Measurements from ENCODE around the gene SP100. TPM values are rescaled to one million over a fixed set of nuclear protein-coding genes. Genes with fewer than 3 reads are reported as not detected.
A peak's percentile ranks its signal among the peaks of the same experiment; 100 is the strongest.
"Not testable (repeated sequence)": the region's sequence is repeated elsewhere in the genome, so short reads cannot be mapped to it uniquely, and the experiment has no call there.

SP100 gene
- 100 to 1,000 TPM; 351 TPM for total RNA-seq

DNA sequence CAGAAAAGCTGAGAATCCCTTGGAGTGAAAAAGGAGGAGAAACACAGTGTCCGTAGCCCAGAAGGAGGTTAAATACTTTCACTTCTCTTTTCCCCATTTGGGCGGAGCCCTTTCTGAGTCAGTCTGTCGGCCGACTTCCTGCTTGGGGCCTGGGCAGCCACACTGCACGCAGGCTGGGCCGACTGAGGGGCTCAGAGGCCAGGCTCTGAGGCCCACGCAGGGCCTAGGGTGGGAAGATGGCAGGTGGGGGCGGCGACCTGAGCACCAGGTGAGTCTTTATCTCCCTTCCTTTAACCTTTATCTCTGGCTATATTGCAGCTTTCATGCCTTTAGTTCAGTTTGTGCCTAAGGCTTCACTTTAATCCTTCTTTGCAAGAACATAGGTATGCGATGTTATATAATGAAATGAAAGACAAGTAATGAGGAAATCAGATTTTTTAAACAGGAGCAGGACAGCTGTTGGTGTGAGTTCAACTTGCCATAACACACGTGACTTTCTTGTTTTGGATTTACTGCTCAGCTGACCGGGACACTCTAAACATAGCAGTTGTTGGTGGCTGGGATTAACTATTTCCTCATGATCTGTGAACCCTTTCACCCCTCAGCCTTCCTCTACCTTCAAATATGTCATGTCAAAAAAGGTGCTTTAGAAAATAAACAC lies at the start of gene SP100:
SP100 (plus strand) TSS at position 141 of the 661 bp plus-strand sequence; CDS start at position 237, 96 bp downstream.
- Mint-ChIP-seq H3K36me3 (ENCODE audit: low read depth) (peaks cover 50% of the 10 kb centered on the region), H3K27me3 (no peaks in the 10 kb centered on the region), H3K4me1 (peaks cover 68% of the 10 kb centered on the region), H3K27ac (peak within 1 kb of the TSS; percentile 100), H3K4me3 (peak within 1 kb of the TSS; percentile 92), H3K9me3 (no peaks in the 10 kb centered on the region)
- ChIA-PET CTCF (interaction anchor here (1.5 kb wide), 1 partner anchor 199 kb away, joined by 3 read pairs; no protein-coding TSS in a partner anchor), POLR2A (interaction anchor here (0.7 to 4.7 kb wide), 27 partner anchors 9 to 298 kb away, joined by 3 to 52 read pairs (median 4); partner anchors contain the start of genes SP110, SP140 and SP140L)
- peak; percentile 85 for DNase-seq

GRCh38 chr2:230382108-230382507 lies 33.9 kb upstream of the SP100 start:
- ChIA-PET POLR2A (no interaction called here), CTCF (no interaction called here)
- no peak for DNase-seq
- H3K27ac Mint-ChIP-seq: peak overlapping the region; percentile 42
- H3K27me3 Mint-ChIP-seq: no peaks in the 10 kb centered on the region
- H3K36me3 Mint-ChIP-seq (ENCODE audit: low read depth): peaks cover 85% of the 10 kb centered on the region
- H3K4me3 Mint-ChIP-seq: no peak overlapping the region
- peaks cover 6% of the 10 kb centered on the region for H3K4me1 Mint-ChIP-seq
- no peaks in the 10 kb centered on the region for H3K9me3 Mint-ChIP-seq

GRCh38 chr2:230383453-230383852 lies 32.5 kb upstream of the SP100 start:
- Mint-ChIP-seq H3K36me3 (ENCODE audit: low read depth) (peaks cover 82% of the 10 kb centered on the region), H3K27ac (no peak overlapping the region), H3K4me1 (peaks cover 2% of the 10 kb centered on the region), H3K9me3 (no peaks in the 10 kb centered on the region), H3K27me3 (no peaks in the 10 kb centered on the region), H3K4me3 (no peak overlapping the region)
- CTCF ChIA-PET: no interaction called here
- DNase-seq: no peak
- POLR2A ChIA-PET: no interaction called here

- H3K36me3 Mint-ChIP-seq (ENCODE audit: low read depth): peaks cover 83% of the 10 kb centered on the region
- no peak overlapping the region for H3K4me3 Mint-ChIP-seq
- H3K9me3 Mint-ChIP-seq: no peaks in the 10 kb centered on the region
- CTCF ChIA-PET: no interaction called here
- POLR2A ChIA-PET: no interaction called here
- no peaks in the 10 kb centered on the region for H3K27me3 Mint-ChIP-seq
- DNase-seq: no peak
- peaks cover 2% of the 10 kb centered on the region for H3K4me1 Mint-ChIP-seq
- H3K27ac Mint-ChIP-seq: no peak overlapping the region
Measured at GRCh38 chr2:230384986-230385385, 31.0 kb upstream of the SP100 start.

DNA sequence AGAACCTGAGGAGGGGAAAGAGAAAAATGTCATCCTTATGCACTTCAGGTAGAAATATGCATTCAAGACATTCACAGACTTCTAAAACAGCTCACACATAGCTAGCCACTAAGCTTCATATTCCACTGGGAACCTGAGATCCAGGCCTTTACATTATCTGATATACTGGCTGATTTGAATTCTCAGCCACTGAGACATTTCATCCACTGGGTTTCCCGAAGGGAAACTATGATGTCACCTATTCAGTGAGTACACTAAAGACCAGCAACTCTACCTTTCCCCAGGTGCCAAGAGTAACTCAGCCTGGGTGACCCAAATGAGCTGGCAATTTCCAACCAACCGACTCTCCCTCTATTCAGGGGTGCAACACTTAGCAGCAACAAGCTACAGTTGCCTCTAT lies 21.7 kb upstream of the SP100 start:
- ChIA-PET POLR2A (no interaction called here), CTCF (no interaction called here)
- H3K36me3 Mint-ChIP-seq (ENCODE audit: low read depth): peaks cover 96% of the 10 kb centered on the region

DNA sequence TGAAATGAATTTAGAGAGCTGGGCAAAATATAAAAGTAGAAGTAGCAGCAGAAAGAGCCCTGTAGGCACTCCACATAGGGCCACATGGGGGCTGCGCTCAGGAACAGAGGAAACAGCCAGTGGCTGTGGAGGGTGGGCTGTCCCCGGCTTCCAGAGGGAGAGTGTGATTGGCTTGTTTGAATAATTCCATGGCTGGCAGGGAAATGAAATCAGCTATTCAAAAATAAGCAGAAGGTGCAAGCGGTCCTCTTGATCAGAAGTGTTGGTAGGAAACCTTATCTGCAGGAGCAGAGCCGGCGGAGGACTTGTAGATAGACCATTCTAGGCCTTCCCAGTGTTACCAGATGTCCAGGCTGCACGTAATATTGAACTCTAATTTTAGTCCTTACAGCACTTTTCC lies 17.3 kb upstream of the SP100 start:
- H3K4me1 Mint-ChIP-seq, POLR2A ChIA-PET, H3K9me3 Mint-ChIP-seq, DNase-seq, H3K27me3 Mint-ChIP-seq, H3K27ac Mint-ChIP-seq, H3K4me3 Mint-ChIP-seq, CTCF ChIA-PET: not testable (repeated sequence)
- peaks cover 86% of the 10 kb centered on the region for H3K36me3 Mint-ChIP-seq (ENCODE audit: low read depth)

More for the DNA sequence above, 21.7 kb upstream of the SP100 start:
- no peak for DNase-seq
- Mint-ChIP-seq H3K27me3 (no peaks in the 10 kb centered on the region), H3K4me3 (no peak overlapping the region), H3K9me3 (peaks cover 3% of the 10 kb centered on the region), H3K4me1 (no peaks in the 10 kb centered on the region), H3K27ac (no peak overlapping the region)

- Mint-ChIP-seq H3K27me3 (no peaks in the 10 kb centered on the region), H3K4me1 (no peaks in the 10 kb centered on the region), H3K9me3 (no peaks in the 10 kb centered on the region), H3K27ac (no peak overlapping the region), H3K4me3 (no peak overlapping the region), H3K36me3 (ENCODE audit: low read depth) (peaks cover 86% of the 10 kb centered on the region)
- CTCF ChIA-PET: no interaction called here
- no peak for DNase-seq
- POLR2A ChIA-PET: no interaction called here
Measured at GRCh38 chr2:230400041-230400440, 16.0 kb upstream of the SP100 start.

GRCh38 chr2:230400454-230400853 lies 15.5 kb upstream of the SP100 start:
- H3K4me3 Mint-ChIP-seq: no peak overlapping the region
- no peak overlapping the region for H3K27ac Mint-ChIP-seq
- no peaks in the 10 kb centered on the region for H3K27me3 Mint-ChIP-seq
- no peaks in the 10 kb centered on the region for H3K9me3 Mint-ChIP-seq
- no peaks in the 10 kb centered on the region for H3K4me1 Mint-ChIP-seq
- CTCF ChIA-PET: no interaction called here
- H3K36me3 Mint-ChIP-seq (ENCODE audit: low read depth): peaks cover 86% of the 10 kb centered on the region
- DNase-seq: no peak
- POLR2A ChIA-PET: no interaction called here

DNA sequence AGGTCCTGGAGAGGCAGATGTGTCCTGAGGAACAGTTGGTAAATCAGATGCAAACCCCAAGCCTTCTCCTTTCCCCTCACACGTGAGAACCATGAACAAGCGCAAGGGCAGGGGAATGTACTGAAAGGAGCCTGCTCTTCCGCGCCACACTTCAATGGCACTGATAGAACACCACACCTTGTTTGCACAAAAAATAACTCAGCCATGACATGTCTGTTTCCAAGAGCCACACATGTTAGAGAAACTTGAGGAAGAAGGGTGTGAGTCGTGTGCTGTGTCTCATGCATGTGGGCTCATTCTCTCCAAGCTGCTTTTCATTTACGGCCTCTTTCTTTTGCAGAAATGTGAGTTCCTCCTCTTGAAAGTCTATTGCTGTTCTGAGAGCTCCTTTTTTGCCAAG lies 15.0 kb upstream of the SP100 start:
- H3K36me3 Mint-ChIP-seq (ENCODE audit: low read depth): peaks cover 86% of the 10 kb centered on the region
- H3K4me1 Mint-ChIP-seq, H3K9me3 Mint-ChIP-seq, CTCF ChIA-PET, H3K27me3 Mint-ChIP-seq, H3K4me3 Mint-ChIP-seq, H3K27ac Mint-ChIP-seq, POLR2A ChIA-PET, DNase-seq: not testable (repeated sequence)

DNA sequence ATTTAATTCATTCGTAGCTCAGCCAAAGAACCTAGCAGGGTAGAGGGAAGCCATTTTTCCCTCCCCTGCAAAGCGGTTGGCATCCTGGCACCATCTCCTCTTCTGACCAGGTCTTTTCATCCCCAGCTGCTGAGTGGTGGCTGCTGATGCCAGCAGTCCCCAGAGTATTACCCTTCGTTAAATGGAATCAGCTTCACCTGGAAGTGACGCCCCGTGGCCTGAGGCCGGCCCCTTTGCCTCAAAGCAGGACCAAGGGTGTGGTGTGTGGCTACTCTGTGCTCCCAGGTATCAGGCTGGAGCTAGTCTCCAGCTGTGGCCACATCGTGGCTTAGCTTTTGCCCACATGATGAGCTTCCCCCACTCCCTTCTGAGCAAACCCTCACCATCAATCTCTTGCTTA lies 12.3 kb upstream of the SP100 start:
- peaks cover 12% of the 10 kb centered on the region for H3K4me1 Mint-ChIP-seq
- no peak overlapping the region for H3K27ac Mint-ChIP-seq
- ChIA-PET CTCF (no interaction called here), POLR2A (interaction anchor here (1.1 kb wide), 1 partner anchor 12 kb away, joined by 4 read pairs; the partner anchor contains the start of gene SP100)
- H3K36me3 Mint-ChIP-seq (ENCODE audit: low read depth): peaks cover 77% of the 10 kb centered on the region
- no peak for DNase-seq
- H3K27me3 Mint-ChIP-seq: no peaks in the 10 kb centered on the region
- no peak overlapping the region for H3K4me3 Mint-ChIP-seq
- H3K9me3 Mint-ChIP-seq: no peaks in the 10 kb centered on the region

DNA sequence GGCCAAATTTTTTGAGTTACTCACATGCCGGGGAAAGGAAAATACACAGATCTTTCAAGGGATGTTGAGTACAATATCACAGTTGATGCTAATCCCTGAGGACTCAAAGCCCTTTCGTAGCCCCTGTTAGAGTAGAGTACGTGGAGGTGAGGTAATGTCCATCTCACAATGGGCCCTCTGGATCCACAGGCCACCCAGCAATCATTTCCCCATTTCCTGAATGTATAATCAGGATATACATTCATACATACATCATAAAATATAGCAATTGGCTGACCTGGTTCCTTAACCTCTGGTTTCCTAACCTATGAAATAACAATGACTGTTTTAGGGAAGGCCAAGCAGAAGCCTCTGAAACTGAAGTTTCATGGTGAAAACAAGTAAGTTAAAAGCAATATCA lies 10.2 kb upstream of the SP100 start:
- POLR2A ChIA-PET: no interaction called here
- peaks cover 60% of the 10 kb centered on the region for H3K36me3 Mint-ChIP-seq (ENCODE audit: low read depth)
- H3K9me3 Mint-ChIP-seq: no peaks in the 10 kb centered on the region

GRCh38 chr2:230408244-230408842 lies 7.7 kb upstream of the SP100 start:
- Mint-ChIP-seq H3K27ac (no peak overlapping the region), H3K9me3 (no peaks in the 10 kb centered on the region), H3K36me3 (ENCODE audit: low read depth) (peaks cover 43% of the 10 kb centered on the region), H3K4me3 (no peak overlapping the region), H3K27me3 (no peaks in the 10 kb centered on the region), H3K4me1 (peaks cover 36% of the 10 kb centered on the region)
- ChIA-PET POLR2A (interaction anchor here (1.0 kb wide), 1 partner anchor 181 kb away, joined by 3 read pairs; no protein-coding TSS in a partner anchor), CTCF (no interaction called here)
- DNase-seq: no peak

More for the DNA sequence above, 10.2 kb upstream of the SP100 start:
- Mint-ChIP-seq H3K4me3 (no peak overlapping the region), H3K27ac (no peak overlapping the region), H3K27me3 (no peaks in the 10 kb centered on the region), H3K4me1 (peaks cover 16% of the 10 kb centered on the region)
- no peak for DNase-seq
- CTCF ChIA-PET: no interaction called here

GRCh38 chr2:230409316-230409715 lies 6.7 kb upstream of the SP100 start:
- H3K36me3 Mint-ChIP-seq (ENCODE audit: low read depth): peaks cover 36% of the 10 kb centered on the region
- DNase-seq, H3K9me3 Mint-ChIP-seq, CTCF ChIA-PET, H3K27me3 Mint-ChIP-seq, H3K27ac Mint-ChIP-seq, H3K4me3 Mint-ChIP-seq: not testable (repeated sequence)
- POLR2A ChIA-PET: interaction anchor here (0.7 to 4.4 kb wide), 2 partner anchors 37 to 81 kb away, joined by 3 to 32 read pairs; partner anchors contain the start of gene SP140L
- H3K4me1 Mint-ChIP-seq: peaks cover 45% of the 10 kb centered on the region

DNA sequence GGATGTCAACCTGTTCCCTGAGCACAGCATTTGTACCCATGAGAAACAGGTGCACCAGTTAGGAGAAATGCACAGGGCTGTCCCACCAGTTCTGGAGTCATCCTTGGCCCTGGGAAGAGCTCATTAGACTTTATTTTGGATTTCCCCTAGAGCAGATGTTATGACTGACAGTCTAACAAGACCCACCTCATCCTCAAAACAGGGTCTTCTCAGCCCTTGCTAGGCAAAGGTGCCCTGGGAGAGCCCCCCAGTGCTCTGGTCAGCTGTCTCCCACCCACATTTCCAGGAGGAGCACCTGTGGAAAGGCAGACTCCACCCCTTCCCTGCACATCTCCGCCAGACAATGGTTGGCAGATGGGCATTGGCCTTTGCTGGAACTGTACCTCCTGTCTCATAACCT lies 5.7 kb upstream of the SP100 start:
- CTCF ChIA-PET: interaction anchor here (0.8 kb wide), 1 partner anchor 190 kb away, joined by 3 read pairs; the partner anchor contains the start of gene SP110
- Mint-ChIP-seq H3K27ac (no peak overlapping the region), H3K4me1 (peaks cover 55% of the 10 kb centered on the region), H3K27me3 (no peaks in the 10 kb centered on the region), H3K4me3 (peak overlapping the region; percentile 98), H3K36me3 (ENCODE audit: low read depth) (peaks cover 27% of the 10 kb centered on the region), H3K9me3 (no peaks in the 10 kb centered on the region)
- no peak for DNase-seq
- POLR2A ChIA-PET: interaction anchor here (4.4 kb wide), 1 partner anchor 82 kb away, joined by 32 read pairs; the partner anchor contains the start of gene SP140L

Measured in activated CD4-positive, alpha-beta memory T cell treated with anti-CD3 and anti-CD28 coated beads, Interleukin-2, amount 10 ng/mL, durations not matched to agents 7 days and 5 days (primary cell).